Measurements from ENCODE around the gene CASP7.

CASP7 gene

GRCh38 chr10:113646336-113647201, 33.1 kb upstream of the CASP7 start:
- TF ChIP-seq CTCF (IDR thresholded peaks at IDR 0.05): no peak

- no peak for TF ChIP-seq CTCF (IDR thresholded peaks at IDR 0.05)
Measured at GRCh38 chr10:113647812-113648211, 31.9 kb upstream of the CASP7 start.

DNA sequence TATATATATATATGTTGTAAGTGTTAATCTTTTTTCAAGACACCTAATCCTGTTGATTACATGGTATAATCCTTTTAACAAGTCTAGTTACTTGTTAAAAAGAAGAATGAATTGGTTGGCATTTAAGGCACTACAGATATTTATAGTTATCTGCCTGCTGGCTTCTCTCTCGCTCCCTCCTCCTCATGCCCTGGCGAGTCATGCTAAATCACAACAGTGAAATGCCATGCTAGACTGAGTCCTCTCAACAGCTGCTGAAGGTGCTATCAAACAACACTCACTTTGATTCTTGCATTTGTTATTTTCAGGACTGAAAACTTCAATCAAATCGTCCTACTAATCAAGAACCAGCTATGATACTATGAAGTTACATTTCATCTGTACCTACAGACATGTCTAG, 31.2 kb upstream of the CASP7 start:
- no peak for TF ChIP-seq CTCF (IDR thresholded peaks at IDR 0.05)

DNA sequence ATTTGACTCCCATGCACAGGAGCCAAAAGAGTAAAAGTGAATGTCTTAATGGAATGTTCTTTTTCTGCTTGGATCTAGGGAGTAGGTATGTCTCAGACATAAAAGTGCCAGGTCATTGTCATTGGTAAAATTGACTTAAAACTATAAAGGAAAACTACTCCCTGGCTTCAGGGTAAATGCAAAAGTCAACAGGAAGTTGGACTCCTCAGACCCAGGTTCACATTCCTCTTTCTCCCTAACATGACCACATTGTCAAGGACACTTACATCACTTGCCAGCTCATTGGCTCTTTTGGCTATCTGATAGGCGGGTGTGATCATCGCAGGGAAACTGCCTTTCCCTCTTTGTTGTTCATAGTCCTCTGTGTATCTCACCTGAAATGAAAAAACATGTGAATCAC, 29.5 kb upstream of the CASP7 start:
- no peak for TF ChIP-seq CTCF (IDR thresholded peaks at IDR 0.05)

- TF ChIP-seq CTCF (IDR thresholded peaks at IDR 0.05): no peak
Measured at GRCh38 chr10:113651021-113651420, 28.7 kb upstream of the CASP7 start.

DNA sequence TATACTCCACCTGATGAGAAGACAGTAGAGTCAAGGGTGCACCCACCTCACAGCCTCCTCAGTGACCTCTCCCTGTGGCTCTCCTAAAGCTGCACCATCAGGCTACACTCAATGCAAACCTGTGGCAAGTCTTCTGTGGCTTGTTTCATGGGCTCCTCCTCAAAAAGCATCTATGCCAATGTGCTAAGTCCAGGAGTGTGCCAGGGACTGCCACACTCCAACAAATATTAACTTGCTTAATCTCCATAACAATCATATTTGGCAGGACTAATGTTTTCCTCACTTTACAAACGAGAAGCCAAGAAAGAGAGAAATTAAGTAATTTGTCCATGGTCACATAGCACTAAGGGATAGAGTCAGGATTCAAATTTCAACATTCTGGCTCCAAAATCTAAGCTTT, 27.8 kb upstream of the CASP7 start:
- no peak for TF ChIP-seq CTCF (IDR thresholded peaks at IDR 0.05)

DNA sequence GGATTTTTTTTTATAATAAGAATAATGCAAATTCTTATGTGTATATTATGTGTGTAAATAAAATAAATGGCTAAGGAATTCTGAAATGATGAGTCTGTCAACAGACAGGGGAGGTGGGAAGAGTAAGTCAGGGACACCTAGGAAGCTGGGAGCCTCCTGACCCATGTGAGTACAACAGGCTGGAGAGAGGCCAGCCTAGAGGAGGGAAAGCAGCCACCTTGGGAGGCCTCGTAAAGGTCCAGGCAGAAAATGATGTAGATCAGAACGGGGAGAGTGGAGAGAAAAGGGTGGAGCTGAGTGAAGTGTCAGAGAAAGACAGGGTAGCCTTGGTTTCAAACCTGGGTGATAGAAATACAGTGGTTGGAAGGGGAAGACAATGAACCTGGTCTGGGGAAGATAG, 22.8 kb upstream of the CASP7 start:
- TF ChIP-seq CTCF (IDR thresholded peaks at IDR 0.05): no peak
